ENCODE measurements around the gene SPAST. TPM values are rescaled to one million over a fixed set of nuclear protein-coding genes. Genes with fewer than 3 reads are reported as not detected.
A peak's percentile ranks its signal among the peaks of the same experiment; 100 is the strongest.

The SPAST gene
- total RNA-seq, 2 donors from 2014 or later: 15.9 to 18.6 TPM

- intact Hi-C loops (cut with DNase I): no loop called here
- H3K9ac ChIP-seq (ENCODE audit: low read depth in 2 of 2, low read length in 2 of 2): peak overlapping the region; percentile 73 to 77
- TF ChIP-seq CTCF (IDR thresholded peaks at IDR 0.05): no peak
- H3K9me3 ChIP-seq: no peaks in the 10 kb centered on the region
- H3K36me3 ChIP-seq: no peaks in the 10 kb centered on the region
- H3K4me1 ChIP-seq: no peaks in the 10 kb centered on the region
- H3K27ac ChIP-seq: peak overlapping the region; percentile 94
- H3K4me3 ChIP-seq: peak overlapping the region; percentile 89
- H3K27me3 ChIP-seq: no peaks in the 10 kb centered on the region
- DNase-seq: peak; percentile 35
Observed at GRCh38 chr2:32064021-32064601, 755 bp downstream of the SPAST start.

- peak overlapping the region; percentile 89 for H3K4me3 ChIP-seq
- peak overlapping the region; percentile 94 for H3K27ac ChIP-seq
- DNase-seq: no peak
- H3K9ac ChIP-seq (ENCODE audit: low read depth in 2 of 2, low read length in 2 of 2): peak overlapping the region in 1 of 2 donors; percentile 77
- no peaks in the 10 kb centered on the region for H3K27me3 ChIP-seq
- no peaks in the 10 kb centered on the region for H3K36me3 ChIP-seq
- H3K9me3 ChIP-seq: no peaks in the 10 kb centered on the region
- TF ChIP-seq CTCF (IDR thresholded peaks at IDR 0.05): no peak
- intact Hi-C loops (cut with DNase I): no loop called here
- no peaks in the 10 kb centered on the region for H3K4me1 ChIP-seq
Observed at GRCh38 chr2:32064713-32065112, 1.4 kb downstream of the SPAST start.

- no peaks in the 10 kb centered on the region for H3K4me1 ChIP-seq
- DNase-seq: no peak
- no peaks in the 10 kb centered on the region for H3K36me3 ChIP-seq
- H3K9me3 ChIP-seq: no peaks in the 10 kb centered on the region
- no peak overlapping the region for H3K27ac ChIP-seq
- intact Hi-C loops (cut with DNase I): no loop called here
- H3K4me3 ChIP-seq: no peak overlapping the region
- H3K9ac ChIP-seq (ENCODE audit: low read depth in 2 of 2, low read length in 2 of 2): no peak overlapping the region
- no peak for TF ChIP-seq CTCF (IDR thresholded peaks at IDR 0.05)
- no peaks in the 10 kb centered on the region for H3K27me3 ChIP-seq
Observed at GRCh38 chr2:32067549-32067948, 4.2 kb downstream of the SPAST start.

GRCh38 chr2:32074134-32074506 lies 10.8 kb downstream of the SPAST start:
- Histone ChIP-seq H3K9ac (ENCODE audit: low read depth in 2 of 2, low read length in 2 of 2) (no peak overlapping the region), H3K9me3 (no peaks in the 10 kb centered on the region), H3K27ac (no peak overlapping the region), H3K27me3 (no peaks in the 10 kb centered on the region), H3K4me3 (no peak overlapping the region), H3K36me3 (no peaks in the 10 kb centered on the region), H3K4me1 (peaks cover 4% of the 10 kb centered on the region)
- TF ChIP-seq CTCF (IDR thresholded peaks at IDR 0.05): no peak
- intact Hi-C loops (cut with DNase I): no loop called here
- DNase-seq: no peak

GRCh38 chr2:32095671-32096070 lies 32.3 kb downstream of the SPAST start:
- no peak for TF ChIP-seq CTCF (IDR thresholded peaks at IDR 0.05)
- intact Hi-C loops (cut with DNase I): no loop called here

More at GRCh38 chr2:32095671-32096070, 32.3 kb downstream of the SPAST start:
- Histone ChIP-seq H3K36me3 (no peaks in the 10 kb centered on the region), H3K27ac (no peak overlapping the region), H3K27me3 (no peaks in the 10 kb centered on the region), H3K9ac (ENCODE audit: low read depth in 2 of 2, low read length in 2 of 2) (no peak overlapping the region), H3K4me1 (no peaks in the 10 kb centered on the region), H3K4me3 (no peak overlapping the region), H3K9me3 (no peaks in the 10 kb centered on the region)
- no peak for DNase-seq

Data from colonic mucosa (tissue), 4 donors.